ENCODE measurements around the gene METAP1.
A peak's percentile ranks its signal among the peaks of the same experiment; 100 is the strongest.
"Not testable (repeated sequence)": the region's sequence is repeated elsewhere in the genome, so short reads cannot be mapped to it uniquely, and the experiment has no call there.

METAP1 gene

DNA sequence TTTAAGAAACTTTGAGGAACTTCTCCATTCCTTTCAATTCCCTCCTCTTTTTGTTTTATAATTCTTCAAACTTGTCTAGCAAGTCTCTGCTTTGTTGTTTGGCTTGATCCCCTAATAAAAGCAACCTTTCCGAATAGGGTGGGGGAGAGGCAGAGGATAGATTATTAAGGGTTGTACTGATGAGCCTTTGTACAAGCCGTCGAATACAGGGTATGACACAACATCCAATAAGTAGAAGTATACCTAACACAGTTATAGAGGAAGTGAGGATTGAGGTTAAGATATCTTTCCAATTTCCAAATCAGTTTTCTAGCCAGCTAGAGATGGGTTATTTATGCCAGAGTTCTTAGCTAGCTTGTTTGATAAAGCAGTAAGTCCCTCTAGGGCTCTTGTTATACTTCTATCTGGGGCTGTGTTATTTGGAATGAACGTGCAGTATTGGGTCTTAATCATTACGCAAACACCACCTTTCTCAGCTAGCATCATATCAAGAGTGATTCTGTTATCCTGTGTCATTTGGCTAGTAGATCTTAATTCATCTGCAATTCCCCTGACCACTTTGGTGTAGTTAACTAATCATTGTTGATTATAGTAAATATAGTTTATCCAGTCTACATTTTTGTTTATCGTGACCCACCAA lies 18.5 kb downstream of the METAP1 start:
- TF ChIP-seq, protein P1, sequence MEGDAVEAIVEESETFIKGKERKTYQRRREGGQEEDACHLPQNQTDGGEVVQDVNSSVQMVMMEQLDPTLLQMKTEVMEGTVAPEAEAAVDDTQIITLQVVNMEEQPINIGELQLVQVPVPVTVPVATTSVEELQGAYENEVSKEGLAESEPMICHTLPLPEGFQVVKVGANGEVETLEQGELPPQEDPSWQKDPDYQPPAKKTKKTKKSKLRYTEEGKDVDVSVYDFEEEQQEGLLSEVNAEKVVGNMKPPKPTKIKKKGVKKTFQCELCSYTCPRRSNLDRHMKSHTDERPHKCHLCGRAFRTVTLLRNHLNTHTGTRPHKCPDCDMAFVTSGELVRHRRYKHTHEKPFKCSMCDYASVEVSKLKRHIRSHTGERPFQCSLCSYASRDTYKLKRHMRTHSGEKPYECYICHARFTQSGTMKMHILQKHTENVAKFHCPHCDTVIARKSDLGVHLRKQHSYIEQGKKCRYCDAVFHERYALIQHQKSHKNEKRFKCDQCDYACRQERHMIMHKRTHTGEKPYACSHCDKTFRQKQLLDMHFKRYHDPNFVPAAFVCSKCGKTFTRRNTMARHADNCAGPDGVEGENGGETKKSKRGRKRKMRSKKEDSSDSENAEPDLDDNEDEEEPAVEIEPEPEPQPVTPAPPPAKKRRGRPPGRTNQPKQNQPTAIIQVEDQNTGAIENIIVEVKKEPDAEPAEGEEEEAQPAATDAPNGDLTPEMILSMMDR (IDR thresholded peaks at IDR 0.05; ENCODE audit: low read depth, low read length, missing control alignments): no peak
- in situ Hi-C loops (cut with HindIII; ENCODE audit: low sequenced_read_pairs): no loop called here
- DNase-seq (ENCODE audit: low read depth): no peak
- H3K4me3 ChIP-seq (ENCODE audit: low read depth, low read length): no peak overlapping the region

DNA sequence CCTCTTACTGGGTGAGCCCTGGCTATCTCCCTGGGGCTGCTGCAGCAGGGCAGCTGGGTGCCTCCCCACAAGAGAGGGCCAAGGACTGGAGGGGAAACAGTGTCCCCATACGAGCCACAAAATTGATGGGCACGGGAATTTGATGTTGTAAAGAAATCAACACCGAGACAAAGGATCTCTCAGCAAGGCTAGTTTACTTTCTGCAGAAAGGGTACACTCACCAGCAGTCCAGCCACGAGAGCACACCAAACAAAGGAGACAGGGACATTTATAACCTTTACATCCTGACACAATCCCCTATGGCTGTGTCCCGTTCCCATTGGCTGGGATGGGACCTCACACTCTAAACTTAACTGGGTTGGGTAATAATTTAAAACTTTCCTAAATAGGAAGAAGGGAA lies 25.9 kb downstream of the METAP1 start:
- DNase-seq (ENCODE audit: low read depth): no peak
- TF ChIP-seq, protein P1 (IDR thresholded peaks at IDR 0.05; ENCODE audit: low read depth, low read length, missing control alignments): no peak
- no peak overlapping the region for H3K4me3 ChIP-seq (ENCODE audit: low read depth, low read length)
- in situ Hi-C loops (cut with HindIII; ENCODE audit: low sequenced_read_pairs): no loop called here

DNA sequence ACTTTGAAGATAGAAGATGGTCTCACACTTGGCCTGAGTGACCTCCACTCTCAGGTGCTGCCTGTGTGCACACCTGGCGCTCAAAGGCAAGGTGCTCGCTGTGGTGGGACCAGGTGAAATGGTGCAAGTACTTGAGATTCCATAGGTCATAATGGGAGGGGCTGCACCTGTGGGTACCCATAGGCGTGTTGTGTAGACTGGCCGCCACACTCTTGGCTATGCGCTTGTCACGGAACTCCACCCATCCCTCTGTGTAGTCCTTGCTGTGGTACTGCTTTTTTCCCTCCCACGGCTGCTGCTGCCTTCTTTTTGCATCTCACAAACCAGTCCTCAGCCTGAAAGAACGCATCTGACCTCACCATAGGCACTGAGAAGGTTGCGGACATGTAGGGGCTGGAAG lies 27.0 kb downstream of the METAP1 start:
- in situ Hi-C loops (cut with HindIII; ENCODE audit: low sequenced_read_pairs): no loop called here
- TF ChIP-seq, protein P1 (IDR thresholded peaks at IDR 0.05; ENCODE audit: low read depth, low read length, missing control alignments): no peak
- DNase-seq (ENCODE audit: low read depth): no peak
- H3K4me3 ChIP-seq (ENCODE audit: low read depth, low read length): peak overlapping the region; percentile 31

DNA sequence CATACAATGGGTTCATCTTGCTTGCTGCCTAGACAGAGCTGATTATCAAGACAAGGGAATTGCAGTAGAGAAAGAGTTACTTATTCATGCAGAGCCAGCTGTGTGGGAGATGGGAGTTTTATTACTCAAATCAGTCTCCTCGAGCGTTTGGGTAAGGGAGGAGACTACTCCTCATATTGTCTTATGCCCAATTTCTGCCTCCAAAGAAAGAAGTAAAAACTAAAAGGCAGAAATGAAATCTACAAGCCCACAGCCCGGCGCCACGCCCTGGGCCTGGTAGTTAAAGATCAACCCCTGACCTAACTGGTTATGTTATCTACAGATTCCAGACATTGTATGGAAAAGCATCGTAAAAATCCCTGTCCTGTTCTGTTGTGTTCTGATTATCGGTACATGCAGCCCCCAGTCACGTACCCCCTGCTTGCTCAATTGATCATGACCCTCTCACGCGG lies 28.3 kb downstream of the METAP1 start:
- H3K4me3 ChIP-seq (ENCODE audit: low read depth, low read length); DNase-seq (ENCODE audit: low read depth); in situ Hi-C loops (cut with HindIII; ENCODE audit: low sequenced_read_pairs): not testable (repeated sequence)

DNA sequence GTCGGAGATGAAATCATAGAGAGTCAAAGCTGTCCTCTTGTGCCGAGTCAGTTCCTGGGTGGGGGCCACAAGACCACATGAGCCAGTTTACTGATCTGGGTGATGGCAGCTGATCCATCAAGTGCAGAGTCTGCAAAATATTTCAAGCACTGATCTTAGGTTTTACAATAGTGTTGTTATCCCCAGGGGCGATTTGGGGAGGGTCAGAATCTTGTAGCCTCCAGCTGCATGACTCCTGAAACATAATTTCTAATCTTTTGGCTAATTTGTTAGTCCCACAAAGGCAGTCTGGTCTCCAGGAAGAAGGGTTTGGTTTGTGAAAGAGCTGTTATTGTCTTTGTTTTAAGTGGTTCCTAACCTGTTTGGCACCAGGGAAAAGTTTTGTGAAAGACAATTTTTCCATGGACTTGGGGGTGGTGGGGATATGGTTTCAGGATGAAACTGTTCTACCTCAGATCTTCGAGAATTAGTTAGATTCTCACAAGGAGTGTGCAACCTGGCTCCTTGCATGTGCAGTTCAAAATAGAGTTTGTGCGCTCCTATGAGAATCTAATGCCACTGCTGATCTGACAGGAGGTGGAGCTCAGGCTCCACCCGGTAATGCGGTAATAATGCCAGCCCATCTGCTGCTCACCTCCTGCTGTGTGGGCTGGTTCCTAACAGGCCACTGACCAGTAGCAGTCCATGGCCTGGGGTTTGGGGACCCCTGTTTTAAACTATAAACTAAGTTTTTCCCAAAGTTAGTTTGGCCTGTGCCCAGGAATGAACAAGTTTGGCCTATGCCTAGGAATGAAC lies 29.2 kb downstream of the METAP1 start:
- no peak overlapping the region for H3K4me3 ChIP-seq (ENCODE audit: low read depth, low read length)
- TF ChIP-seq, protein P1 (IDR thresholded peaks at IDR 0.05; ENCODE audit: low read depth, low read length, missing control alignments): no peak
- DNase-seq (ENCODE audit: low read depth): no peak
- in situ Hi-C loops (cut with HindIII; ENCODE audit: low sequenced_read_pairs): no loop called here

DNA sequence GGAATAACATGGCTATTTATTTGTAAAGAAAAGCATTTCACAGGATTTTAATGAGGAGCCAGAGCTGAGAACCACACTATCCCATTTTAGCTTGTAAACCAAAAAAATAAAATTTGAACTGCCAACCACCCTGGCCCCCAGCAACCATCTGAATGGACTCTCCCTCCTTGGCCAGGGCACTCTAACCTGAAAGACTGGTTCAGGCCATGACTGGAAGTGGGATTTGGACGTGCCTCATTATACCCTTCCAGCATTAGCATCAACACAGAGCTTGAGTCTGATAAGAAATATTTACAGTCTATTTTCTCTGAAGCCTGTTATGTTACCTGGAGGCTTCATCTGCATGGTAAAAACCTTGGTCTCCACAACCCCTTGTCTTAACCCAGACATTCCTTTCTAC lies 30.0 kb downstream of the METAP1 start:
- TF ChIP-seq, protein P1 (IDR thresholded peaks at IDR 0.05; ENCODE audit: low read depth, low read length, missing control alignments): no peak
- no peak overlapping the region for H3K4me3 ChIP-seq (ENCODE audit: low read depth, low read length)
- no peak for DNase-seq (ENCODE audit: low read depth)
- in situ Hi-C loops (cut with HindIII; ENCODE audit: low sequenced_read_pairs): no loop called here

DNA sequence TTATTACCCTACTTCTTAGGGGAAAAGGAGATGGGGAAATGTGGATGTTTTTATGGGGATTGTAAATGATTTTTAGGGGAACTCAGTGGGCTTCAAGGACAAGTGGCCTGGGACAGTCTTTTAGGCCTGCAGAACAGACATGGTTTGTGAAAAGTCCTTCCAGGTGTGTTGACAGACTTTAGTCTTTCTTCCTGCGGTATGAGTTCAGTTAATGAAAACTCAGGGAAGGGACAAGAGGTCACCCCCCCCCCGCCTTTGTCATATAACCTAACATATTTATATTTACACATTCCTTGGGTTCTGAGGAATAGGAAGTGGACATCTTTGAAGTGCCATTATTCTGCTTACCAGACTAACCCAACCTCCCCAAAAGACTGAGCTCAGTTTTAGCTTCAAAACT lies 31.8 kb downstream of the METAP1 start:
- no peak for DNase-seq (ENCODE audit: low read depth)
- no peak overlapping the region for H3K4me3 ChIP-seq (ENCODE audit: low read depth, low read length)
- in situ Hi-C loops (cut with HindIII; ENCODE audit: low sequenced_read_pairs): no loop called here
- TF ChIP-seq, protein P1 (IDR thresholded peaks at IDR 0.05; ENCODE audit: low read depth, low read length, missing control alignments): no peak

All from astrocyte of the cerebellum (primary cell).